GM21717 (cell line): Measurements from ENCODE around the gene ARHGEF12.

Experiments used
- ATAC-seq: cut with Tn5 transposase; IDR thresholded peaks from one replicate; pipeline ENCODE4 v1.9.1; 2021; ENCODE audit warnings: mild to moderate bottlenecking, moderate library complexity; ENCODE audit not compliant: unreplicated experiment

ARHGEF12 gene

DNA sequence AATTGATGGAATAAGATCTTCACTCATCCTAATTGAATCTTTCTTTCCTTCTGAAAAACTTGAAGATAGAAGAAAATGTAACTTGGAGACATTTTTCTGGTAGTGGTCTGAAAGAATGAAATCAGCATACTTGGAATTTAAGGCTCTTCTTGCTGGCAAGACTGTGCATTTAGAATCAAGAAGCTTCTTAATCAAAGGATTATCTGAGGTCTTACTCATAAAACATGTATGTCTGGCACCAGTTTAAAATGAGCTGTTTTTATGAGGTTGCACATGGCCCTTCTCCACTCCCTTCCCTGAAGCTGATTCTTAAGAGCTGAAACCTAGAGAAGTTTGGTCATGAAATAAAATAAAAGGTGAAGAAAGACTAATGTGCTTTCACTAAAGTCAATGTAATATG lies 77.3 kb downstream of the ARHGEF12 start:
- no peak for ATAC-seq

DNA sequence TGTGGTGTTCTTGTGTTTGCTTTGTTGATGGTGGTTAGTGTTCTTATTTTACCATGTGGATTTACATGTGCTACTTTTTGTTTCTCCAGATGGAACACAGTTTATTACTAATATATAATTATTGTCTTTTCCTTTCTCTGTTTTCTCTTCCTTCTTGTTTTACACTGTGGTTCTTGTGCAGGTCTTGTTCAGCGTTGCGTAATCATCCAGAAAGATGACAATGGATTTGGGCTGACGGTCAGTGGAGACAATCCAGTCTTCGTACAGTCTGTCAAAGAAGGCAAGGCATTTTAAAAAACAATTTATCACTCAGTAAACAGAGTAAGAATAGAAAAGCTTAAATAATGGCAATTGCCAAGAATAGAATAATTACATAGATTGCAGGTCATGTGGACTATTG lies 84.4 kb downstream of the ARHGEF12 start:
- no peak for ATAC-seq

DNA sequence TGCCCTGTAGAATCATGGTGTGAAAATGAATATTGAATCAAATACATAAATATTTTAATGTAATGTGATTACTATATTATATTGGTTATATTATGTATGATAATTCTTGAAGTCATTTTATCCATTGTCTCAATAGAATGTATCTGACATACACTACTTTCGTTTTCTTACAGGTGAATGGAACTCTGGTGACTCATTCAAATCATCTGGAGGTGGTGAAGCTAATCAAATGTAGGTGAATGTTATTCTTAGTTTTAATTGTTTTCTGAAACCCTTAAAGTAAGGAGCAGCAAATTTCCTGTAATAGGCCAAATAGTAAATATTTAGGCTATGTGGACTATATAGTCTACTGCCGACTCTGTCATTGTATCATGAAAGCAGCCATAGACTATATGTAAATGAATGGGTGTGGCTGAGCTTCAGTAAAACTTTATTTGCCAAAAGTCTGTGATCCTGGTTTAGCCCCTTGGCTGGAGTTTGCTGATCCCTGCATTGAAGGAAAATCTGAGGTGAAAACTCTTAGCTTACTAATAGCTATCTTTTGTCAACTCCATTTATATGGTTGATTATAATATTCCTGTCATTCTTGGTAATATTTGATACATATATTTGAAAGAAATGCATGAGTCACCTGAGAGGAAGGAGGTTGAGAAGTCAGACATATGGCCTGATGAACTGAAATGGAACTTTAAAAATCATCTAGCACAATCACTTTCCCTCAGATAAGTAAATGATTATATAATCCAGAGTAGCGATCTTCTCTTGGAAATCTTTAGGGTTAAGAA lies 88.2 kb downstream of the ARHGEF12 start:
- ATAC-seq = no peak

- ATAC-seq = no peak
Measured at GRCh38 chr11:120424970-120425332, 88.7 kb downstream of the ARHGEF12 start.

DNA sequence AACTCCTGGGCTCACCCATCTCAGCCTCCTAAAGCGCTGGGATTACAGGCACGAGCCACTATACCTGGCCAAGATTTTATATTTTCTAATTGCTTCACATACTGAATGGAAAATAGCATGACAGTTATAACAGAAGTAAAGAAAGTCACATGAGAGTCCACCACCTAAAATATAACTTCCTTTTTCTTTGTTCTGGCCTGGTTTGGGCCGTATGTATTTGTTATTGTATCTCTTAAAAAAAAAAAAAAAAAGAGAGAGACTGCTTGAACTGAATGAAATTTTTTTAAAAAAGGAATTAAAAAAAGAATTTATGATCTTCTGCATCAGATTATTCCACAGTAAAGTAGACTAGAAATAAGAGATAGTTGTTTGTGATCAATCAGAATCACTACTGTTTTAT lies 89.3 kb downstream of the ARHGEF12 start:
- ATAC-seq = no peak

DNA sequence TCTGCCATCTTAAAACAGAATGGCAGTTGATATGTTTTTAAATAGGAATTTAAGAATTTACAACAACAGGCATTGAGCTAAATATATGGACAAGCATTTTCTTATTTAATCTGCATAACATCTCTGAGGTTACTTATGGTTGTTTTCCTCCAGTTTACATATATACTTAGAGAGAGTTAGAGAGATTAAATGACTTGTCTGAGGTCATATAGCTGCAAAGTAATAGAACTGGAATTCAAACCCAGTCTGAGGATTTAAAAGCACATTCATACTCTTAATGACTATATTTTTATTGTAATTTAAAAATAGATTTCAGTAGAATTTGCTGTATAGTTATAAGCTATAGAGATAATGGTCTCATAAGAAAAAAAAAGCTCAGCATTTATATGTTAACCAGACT lies 93.9 kb downstream of the ARHGEF12 start:
- ATAC-seq = no peak

GRCh38 chr11:120431633-120432032 lies 95.4 kb downstream of the ARHGEF12 start:
- no peak for ATAC-seq

- no peak for ATAC-seq
Measured at GRCh38 chr11:120432056-120433018, 96.1 kb downstream of the ARHGEF12 start.

GRCh38 chr11:120441592-120441991 lies 105.4 kb downstream of the ARHGEF12 start:
- no peak for ATAC-seq

- ATAC-seq = no peak
Measured at GRCh38 chr11:120442031-120442430, 105.8 kb downstream of the ARHGEF12 start.

- ATAC-seq = no peak
Measured at GRCh38 chr11:120446802-120447201, 110.6 kb downstream of the ARHGEF12 start.

GRCh38 chr11:120448240-120448639 lies 112.0 kb downstream of the ARHGEF12 start:
- ATAC-seq = no peak

- no peak for ATAC-seq
Measured at GRCh38 chr11:120455487-120455886, 119.3 kb downstream of the ARHGEF12 start.

- no peak for ATAC-seq
Measured at GRCh38 chr11:120457996-120458395, 121.8 kb downstream of the ARHGEF12 start.

DNA sequence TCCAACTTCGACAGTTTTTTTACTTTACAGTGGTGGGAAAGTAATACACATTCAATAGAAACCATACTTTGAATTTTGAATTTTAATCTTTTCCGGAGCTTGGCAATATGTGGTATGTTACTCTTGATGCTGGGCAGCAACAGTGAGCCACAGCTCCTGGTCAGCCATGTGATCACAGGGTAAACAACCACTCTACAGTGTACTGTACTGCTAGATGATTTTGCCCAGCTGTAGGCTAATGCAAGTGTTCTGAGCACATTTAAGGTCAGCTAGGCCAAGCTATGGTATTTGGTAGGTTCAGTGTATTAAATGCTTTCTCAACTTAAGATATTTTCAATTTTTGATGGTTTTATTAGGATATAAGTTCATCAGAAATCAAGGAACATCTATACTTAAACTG lies 126.6 kb downstream of the ARHGEF12 start:
- no peak for ATAC-seq

GRCh38 chr11:120465921-120466534 lies 129.8 kb downstream of the ARHGEF12 start:
- ATAC-seq = no peak

- no peak for ATAC-seq
Measured at GRCh38 chr11:120467627-120468026, 131.4 kb downstream of the ARHGEF12 start.

DNA sequence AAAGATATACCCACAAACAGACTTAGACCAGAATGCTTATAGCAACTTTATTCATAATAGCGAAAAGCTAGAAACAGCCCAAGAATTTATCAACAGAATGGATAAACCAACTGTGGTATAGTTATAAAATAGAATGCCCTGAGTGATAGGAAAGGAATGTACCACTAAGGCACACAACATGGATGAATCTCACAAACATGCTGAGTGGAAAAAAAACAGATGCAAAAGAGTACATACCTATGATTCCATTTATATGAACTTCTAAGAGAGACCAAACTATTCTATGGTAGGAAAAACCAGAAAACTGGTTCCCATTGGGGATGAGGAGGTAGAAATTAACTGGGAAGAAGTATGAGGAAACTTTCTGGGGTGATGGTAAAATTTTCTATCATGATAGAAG lies 134.9 kb downstream of the ARHGEF12 start:
- ATAC-seq = no peak

GRCh38 chr11:120471994-120472393 lies 135.8 kb downstream of the ARHGEF12 start:
- ATAC-seq = no peak

GRCh38 chr11:120473503-120473902 lies 137.3 kb downstream of the ARHGEF12 start:
- no peak for ATAC-seq

GRCh38 chr11:120482149-120482548 lies 145.9 kb downstream of the ARHGEF12 start:
- no peak for ATAC-seq

DNA sequence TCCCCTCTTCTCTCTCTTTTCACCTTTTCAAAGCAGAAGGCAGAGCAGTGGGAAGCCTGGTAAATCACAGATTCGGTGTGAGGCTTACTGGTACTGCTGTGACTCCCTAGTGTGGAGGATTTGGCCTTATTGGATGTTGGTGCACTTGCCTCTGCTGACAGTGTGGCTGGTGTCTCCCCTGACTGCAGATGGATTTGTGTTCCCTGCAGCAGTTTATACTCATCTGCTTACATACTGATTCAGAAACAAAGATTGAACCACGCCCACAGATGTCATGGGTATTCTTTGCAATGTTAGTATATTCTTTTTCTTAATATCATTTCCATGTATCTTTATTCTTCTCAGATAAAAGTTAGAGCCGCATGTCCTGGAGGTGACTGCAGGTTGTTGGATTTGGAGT lies 148.5 kb downstream of the ARHGEF12 start:
- no peak for ATAC-seq
